GM18909 (cell line): Measurements from ENCODE around the gene TNFAIP6.
A peak's percentile ranks its signal among the peaks of the same experiment; 100 is the strongest.

Experiments
- ATAC-seq: cut with Tn5 transposase; IDR thresholded peaks from one replicate; pipeline ENCODE4 v1.9.1; 2021; ENCODE audit warnings: mild to moderate bottlenecking; ENCODE audit not compliant: unreplicated experiment, poor library complexity

The TNFAIP6 gene

GRCh38 chr2:151358166-151358970, 976 bp downstream of the TNFAIP6 start:
- no peak for ATAC-seq

DNA sequence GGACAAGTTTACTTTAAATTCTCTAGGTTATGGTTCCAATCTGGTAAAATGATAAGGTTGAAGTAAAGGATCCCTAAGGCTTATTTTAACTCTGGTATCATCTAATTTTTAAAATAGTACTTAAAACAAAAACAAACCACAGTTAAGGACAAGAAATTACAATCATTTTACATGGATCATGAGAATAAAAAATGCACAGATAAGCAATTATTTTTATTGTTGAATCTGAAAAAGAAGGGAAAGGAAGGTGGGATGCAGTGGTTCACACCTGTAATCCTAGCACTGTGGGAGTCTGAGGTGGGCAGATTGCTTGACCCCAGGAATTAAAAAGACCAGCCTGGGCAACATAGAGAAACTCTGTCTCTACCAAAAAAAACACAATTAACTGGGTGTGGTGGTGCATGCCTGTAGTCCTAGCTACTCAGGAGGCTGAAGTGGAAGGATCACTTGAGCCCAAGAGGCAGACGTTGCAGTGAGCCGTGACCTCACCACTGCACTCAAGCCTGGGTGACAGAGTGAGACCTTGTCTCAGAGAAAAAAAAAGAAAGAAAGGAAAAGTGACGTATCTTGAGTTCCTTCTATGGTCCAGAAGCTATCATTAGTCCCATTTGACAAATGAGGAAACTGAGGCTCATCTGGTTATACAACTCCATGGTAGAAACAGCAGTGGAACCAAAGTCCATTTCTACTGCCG, 2.5 kb downstream of the TNFAIP6 start:
- no peak for ATAC-seq

GRCh38 chr2:151361674-151362370, 4.4 kb downstream of the TNFAIP6 start:
- ATAC-seq = no peak

DNA sequence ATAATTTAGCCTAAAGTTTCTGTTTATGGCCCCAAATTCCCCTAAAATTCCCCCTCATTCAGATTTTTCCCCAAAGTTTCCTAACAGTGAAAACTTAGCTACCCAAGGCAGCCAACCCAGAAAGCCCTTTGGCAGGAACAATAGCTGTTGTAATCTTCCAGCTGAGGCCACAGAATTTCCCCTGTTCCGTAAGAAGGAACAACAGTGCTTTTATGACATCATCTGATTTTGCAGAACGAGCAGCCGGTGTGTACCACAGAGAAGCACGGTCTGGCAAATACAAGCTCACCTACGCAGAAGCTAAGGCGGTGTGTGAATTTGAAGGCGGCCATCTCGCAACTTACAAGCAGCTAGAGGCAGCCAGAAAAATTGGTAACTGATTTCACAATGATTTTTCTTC, 6.3 kb downstream of the TNFAIP6 start:
- peak; percentile 67 for ATAC-seq

- no peak for ATAC-seq
Observed at GRCh38 chr2:151367571-151367970, 10.2 kb downstream of the TNFAIP6 start.

DNA sequence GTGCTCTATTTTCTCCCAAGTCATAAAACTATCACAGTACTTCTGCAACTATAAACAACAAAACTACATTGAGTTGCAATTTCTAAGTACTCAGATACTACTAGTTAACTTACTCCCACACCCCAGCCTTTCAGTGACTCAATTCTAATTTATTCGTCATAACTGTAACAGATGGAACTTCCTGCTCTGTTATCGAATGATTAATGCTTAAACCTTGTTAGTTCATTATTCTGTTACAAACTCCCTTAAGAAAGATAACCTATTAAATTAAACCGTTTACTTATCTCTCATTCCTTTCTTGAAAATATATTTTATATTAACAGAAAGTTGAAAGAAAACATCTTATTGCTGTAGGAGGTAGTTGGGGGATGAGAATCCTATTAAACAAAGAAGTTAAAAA, 17.0 kb downstream of the TNFAIP6 start:
- ATAC-seq = peak; percentile 99

DNA sequence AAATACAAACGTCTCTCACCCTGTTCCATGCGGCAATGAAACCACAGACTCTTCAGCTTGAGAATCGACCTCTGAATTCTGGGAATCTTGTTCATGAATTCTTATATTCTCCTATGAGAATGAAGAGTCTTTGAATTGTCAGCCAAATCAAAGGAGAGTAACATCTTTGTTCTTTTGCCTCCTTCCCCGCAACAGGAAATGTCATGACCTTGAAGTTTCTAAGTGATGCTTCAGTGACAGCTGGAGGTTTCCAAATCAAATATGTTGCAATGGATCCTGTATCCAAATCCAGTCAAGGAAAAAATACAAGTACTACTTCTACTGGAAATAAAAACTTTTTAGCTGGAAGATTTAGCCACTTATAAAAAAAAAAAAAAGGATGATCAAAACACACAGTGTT, 21.8 kb downstream of the TNFAIP6 start:
- ATAC-seq = no peak

GRCh38 chr2:151380580-151381235, 23.3 kb downstream of the TNFAIP6 start:
- no peak for ATAC-seq

DNA sequence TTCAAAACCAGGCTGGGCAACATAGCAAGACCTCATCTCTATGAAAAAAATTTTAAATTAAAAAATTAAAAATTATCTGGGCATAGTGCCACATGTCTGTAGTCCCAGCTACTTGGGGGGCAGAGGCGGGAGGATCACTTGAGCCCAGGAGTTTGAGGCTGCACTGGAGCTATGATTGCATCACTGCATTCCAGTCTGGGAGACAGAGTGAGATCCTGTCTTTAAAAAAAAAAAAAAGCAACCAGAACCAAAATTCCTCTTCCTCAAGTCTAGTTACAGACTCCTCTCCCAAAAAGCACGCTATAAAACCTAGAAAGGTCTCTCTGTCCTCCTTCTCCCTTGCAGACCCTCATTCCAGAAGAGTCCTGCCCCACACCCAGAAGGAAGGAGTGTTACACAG, 23.9 kb downstream of the TNFAIP6 start:
- ATAC-seq = no peak

DNA sequence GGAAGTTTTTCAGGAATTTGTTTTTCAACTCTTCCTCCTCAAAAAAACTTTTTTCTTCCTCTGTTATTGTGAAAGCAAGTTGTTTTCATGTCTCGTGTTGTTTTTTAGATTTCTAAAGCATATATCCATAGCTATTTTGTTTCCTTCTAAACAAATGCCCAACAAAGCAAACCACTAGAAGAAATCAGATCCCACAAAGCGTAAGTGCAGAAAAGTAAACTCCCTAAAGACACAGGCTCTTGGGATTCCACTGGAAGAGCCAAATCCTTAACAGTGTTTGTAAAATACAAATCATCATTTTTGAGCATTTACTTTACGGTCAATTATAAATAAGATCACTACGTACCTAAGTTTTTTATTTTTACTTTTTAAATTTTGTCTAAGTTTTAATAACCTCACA, 30.6 kb downstream of the TNFAIP6 start:
- no peak for ATAC-seq

DNA sequence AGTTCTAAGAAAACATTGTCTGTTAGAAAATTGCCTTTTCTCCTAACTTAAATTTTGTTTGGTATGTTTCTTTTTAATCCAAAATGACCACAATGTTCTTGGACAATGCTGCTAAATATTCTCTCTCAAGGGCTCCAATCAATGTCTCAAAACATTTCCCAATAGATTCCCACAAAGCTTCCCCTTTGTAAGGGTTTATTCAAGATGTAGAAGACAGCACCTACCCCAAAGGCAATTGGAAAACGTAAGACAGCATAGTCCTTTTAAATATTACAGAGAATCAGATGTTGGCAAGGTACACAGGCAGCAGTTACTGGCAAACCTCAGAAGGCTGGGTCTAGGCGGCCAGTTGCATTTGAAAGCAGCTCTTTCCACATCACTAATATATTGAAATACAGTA, 34.0 kb downstream of the TNFAIP6 start:
- ATAC-seq = no peak

- ATAC-seq = no peak
Observed at GRCh38 chr2:151394509-151394908, 37.1 kb downstream of the TNFAIP6 start.

GRCh38 chr2:151395509-151396374, 38.4 kb downstream of the TNFAIP6 start:
- ATAC-seq = no peak

DNA sequence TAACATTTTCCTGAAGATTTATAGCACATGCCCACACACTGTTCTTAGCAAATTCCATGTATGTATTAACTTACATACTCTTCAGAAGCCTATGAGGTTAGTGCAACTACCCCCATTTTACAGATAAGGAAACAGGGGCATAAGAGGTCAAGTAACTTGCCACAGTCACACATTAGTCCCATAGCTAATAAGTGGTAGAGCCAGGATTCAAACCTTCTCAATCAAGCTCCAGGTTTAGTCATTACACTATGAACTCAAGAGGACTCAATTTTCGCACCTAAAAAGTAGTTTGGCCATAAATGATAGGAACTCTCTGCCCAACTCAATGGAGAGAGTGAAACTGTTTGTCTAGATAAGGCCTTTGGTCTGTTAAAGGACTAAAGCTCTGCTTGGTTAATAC, 42.6 kb downstream of the TNFAIP6 start:
- ATAC-seq = no peak

- no peak for ATAC-seq
Observed at GRCh38 chr2:151401149-151401548, 43.8 kb downstream of the TNFAIP6 start.

- no peak for ATAC-seq
Observed at GRCh38 chr2:151403914-151404313, 46.5 kb downstream of the TNFAIP6 start.

DNA sequence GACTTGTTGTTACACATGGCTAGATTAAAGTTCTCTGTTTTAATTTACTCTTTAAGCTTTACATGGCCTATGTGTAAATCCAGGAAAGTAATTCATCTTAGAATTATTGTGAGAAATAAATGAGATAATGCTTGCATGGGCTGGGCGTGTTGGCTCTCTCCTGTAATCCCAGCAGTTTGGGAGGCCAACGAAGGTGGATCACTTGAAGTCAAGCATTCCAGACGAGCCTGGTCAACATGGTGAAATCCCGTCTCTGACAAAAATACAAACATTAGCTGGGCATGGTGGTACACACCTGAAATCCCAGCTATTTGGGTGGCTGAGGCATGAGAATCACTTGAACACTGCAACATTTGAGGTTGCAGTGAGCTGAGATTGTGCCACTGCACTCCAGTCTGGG, 48.0 kb downstream of the TNFAIP6 start:
- no peak for ATAC-seq

GRCh38 chr2:151407281-151407680, 49.9 kb downstream of the TNFAIP6 start:
- ATAC-seq = no peak

- no peak for ATAC-seq
Observed at GRCh38 chr2:151408788-151409600, 51.6 kb downstream of the TNFAIP6 start.
